Measurements from ENCODE around the gene LRCOL1.
"Not testable (repeated sequence)": the region's sequence is repeated elsewhere in the genome, so short reads cannot be mapped to it uniquely, and the experiment has no call there.

LRCOL1 gene

DNA sequence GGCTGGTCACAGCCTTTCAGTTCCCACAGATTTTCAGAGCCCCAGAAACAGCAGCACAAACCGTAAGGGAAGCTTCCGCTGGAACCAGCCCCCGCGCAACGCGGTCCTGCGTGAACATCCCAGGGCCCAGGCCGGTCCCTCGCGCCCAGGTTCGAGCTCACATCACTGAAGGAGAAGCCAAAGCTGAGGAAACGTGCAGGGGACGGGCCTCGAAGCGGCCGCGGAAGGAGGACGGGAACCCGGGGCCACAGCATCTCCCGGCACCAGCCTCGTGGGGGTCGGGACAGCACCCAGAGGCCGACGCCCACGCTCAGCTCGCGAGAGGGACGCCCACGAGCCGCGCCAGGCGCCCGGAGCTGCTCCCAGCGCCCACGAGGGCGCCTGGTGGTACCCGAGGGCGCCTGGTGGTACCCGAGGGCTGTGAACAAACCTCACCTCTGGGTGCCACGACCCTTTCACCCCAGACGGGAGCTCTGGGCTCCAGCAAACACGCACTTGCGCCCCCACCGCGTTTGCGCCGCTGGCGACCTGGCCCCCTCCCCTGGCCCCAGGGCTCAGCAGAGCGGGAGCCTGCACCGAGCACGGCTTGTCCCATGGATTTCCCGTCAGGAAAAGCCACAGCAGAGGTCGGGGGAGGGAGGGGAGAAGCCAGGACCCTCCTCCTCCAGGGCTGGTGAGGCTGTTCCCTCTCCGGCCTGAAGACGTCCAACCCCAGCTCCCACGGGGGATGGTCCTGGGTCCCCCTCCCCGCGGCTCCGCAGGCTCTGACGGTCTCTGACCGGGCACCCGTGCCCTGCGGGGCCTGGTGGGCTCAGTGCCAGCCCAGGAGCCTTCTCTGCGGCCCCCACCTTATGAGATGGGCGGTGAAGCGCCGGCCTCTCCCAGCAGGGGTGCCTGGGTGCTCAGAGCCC lies 6.9 kb downstream of the LRCOL1 start:
- TF ChIP-seq, protein P1, sequence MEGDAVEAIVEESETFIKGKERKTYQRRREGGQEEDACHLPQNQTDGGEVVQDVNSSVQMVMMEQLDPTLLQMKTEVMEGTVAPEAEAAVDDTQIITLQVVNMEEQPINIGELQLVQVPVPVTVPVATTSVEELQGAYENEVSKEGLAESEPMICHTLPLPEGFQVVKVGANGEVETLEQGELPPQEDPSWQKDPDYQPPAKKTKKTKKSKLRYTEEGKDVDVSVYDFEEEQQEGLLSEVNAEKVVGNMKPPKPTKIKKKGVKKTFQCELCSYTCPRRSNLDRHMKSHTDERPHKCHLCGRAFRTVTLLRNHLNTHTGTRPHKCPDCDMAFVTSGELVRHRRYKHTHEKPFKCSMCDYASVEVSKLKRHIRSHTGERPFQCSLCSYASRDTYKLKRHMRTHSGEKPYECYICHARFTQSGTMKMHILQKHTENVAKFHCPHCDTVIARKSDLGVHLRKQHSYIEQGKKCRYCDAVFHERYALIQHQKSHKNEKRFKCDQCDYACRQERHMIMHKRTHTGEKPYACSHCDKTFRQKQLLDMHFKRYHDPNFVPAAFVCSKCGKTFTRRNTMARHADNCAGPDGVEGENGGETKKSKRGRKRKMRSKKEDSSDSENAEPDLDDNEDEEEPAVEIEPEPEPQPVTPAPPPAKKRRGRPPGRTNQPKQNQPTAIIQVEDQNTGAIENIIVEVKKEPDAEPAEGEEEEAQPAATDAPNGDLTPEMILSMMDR (IDR thresholded peaks at IDR 0.05; ENCODE audit: low read depth, low read length): no peak
- DNase-seq (ENCODE audit: extremely low read depth, low read depth): no peak

DNA sequence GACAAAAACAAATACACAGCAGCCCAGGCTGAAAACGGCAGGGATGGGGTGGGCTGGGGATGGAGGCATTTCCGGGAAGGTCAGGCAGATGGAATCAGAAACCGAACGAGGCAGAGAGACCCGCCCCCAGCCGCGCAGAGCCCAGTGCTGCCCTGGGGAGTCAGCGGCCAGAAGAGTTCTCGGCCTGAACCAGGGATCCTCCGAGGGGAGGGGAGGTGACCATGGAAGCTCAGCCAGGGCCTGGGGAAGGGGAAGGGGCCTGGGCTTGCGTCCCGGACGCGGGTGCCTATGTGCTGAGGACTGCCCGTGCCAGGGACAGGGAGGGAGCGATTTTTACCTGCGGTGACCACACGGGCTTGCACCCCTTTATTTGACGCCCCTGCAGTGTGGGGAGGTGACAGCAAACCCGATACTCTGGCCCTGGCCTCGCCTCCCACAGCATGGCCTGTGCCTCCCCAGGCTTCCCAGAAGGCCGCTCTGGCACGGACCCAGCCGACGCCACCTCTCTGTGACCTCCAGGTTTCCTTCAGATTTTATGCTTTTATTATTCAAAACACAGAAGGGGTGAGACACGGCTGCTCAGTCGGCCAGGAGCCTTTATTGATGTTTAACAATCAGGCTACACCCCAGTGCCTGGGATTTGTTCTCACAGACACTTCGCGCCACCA lies 7.7 kb downstream of the LRCOL1 start:
- DNase-seq (ENCODE audit: extremely low read depth, low read depth): no peak
- TF ChIP-seq, protein P1 (IDR thresholded peaks at IDR 0.05; ENCODE audit: low read depth, low read length): no peak

DNA sequence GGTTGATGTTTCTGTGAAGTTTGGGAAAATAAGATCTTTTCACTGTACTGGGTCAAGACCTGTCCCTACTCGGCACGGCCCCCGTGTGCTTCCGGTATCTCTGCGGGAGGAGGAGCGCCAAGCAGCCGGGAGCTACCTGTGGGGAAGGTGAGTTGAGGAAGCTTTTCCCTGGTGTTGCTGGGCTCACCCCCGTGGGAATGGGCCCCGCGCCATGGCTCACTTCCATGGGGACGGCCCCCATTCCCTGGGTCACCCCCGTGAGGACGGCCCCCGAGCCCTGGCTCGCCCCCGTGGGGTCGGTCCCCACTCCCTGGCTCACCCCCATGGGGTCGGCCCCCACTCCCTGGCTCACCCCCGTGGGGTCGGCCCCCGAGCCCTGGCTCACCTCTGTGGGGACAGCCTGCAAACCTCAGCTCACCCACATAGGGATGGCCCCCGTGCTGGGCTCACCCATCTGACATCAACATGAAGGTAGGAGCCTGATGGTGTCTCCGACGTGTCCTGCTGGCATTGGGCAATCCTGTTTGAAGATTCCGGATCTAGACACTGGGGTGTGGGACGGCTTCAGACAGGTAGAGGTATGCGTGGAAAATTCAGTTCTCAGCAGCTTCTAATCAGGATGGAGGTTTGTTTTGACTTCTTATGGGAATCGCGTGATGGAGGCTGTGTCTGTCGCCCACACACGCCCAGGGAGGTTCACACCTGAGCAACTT lies 9.1 kb downstream of the LRCOL1 start:
- TF ChIP-seq, protein P1 (IDR thresholded peaks at IDR 0.05; ENCODE audit: low read depth, low read length): no peak
- no peak for DNase-seq (ENCODE audit: extremely low read depth, low read depth)

DNA sequence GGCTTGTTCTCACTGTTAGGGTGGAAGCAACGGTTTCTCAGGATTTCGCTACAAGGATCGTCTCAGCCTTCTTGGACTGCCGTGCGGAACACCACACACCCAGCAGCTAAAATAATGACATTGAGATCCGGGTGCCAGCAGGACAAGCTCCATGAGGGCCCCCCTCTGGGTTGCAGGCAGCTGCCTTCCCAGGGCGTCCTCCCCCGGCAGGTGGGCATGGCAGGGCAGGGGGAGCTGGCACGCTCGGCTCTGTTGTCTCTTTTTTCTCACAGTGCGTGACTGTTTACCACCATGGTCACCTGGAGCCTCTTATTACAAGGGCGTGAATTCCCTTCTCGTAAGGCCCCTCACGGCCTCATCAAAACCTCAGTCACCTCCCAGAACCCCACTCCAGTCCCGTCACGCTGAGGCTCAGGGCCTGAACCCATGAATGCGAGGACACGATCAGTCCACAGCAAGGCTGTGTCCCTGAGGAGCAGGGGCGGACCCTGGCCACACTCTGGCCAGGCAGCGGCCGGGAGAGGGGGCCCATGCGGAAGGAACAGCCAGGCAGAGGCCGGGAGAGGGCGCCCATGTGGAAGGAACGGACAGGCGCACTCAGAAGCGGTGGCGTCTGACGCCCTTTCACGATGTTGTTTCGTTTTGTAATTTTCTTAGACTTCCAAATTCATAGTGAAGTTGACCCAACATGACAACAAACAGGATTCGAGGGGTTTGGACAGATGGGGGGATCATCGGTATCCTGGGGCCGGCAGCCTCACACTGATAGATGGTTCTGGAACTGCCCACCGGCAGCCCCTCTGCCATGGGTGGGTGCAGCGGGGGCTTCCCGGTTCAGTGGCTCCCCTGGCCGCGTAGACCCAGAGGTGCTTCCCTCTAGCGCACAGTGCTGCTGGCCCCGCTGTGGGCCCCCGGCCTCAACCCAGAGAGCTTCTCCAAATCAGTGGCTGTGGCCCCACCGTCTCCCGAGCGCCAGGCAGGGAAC lies 10.0 kb downstream of the LRCOL1 start:
- TF ChIP-seq, protein P1 (IDR thresholded peaks at IDR 0.05; ENCODE audit: low read depth, low read length): peak; percentile 85
- no peak for DNase-seq (ENCODE audit: extremely low read depth, low read depth)

DNA sequence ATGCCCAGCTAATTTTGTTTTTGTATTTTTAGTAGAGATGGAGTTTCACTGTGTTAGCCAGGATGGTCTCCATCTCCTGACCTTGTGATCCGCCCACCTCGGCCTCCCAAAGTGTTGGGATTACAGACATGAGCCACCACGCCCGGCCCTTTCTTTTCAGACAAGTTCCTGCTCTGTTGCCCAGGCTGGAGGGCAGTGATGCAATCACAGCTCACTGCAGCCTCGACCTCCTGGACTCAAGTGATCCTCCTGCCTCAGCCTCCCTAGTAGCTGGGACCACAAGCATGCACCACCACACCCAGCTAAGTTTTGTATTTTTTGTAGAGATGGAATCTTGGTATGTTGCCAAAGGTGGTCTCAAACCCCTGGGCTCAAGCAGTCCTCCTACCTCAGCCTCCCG lies 10.9 kb downstream of the LRCOL1 start:
- not testable (repeated sequence) for DNase-seq (ENCODE audit: extremely low read depth, low read depth)

DNA sequence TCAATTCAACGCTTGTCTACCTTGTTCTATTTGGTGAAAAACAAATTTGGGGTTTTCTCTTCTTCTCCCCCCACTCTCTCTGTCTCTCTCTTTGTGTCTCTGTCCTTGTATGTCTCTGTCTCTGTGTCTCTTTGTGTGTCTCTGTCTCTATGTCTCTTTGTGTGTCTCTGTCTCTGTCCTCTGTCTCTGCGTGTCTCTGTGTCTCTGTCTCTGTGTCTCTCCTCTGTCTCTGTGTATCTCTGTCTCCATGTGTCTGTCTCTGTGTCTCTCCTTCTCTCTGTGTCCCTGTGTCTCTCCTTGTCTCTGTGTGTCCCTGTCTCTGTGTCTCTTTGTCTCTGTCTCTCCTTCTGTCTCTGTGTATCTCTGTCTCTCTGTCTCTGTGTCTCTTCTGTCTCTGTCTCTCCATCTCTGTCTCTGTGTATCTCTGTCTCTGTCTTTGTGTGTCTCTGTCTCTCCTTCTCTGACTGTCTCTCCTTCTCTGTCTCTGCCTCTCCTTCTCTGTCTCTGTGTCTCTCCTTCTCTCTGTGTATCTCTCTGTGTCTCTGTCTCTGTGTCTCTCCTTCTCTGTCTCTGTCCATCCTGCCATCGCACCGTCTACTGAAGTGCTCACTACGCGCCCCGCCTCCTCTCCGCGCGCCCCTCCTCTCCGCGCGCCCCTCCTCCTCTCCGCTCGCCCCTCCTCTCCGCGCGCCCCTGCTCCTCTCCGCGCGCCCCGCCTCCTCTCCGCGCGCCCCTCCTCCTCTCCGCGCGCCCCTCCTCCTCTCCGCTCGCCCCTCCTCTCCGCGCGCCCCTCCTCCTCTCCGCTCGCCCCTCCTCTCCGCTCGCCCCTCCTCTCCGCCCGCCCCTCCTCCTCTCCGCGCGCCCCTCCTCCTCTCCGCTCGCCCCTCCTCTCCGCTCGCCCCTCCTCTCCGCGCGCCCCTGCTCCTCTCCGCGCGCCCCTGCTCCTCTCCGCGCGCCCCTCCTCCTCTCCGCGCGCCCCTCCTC lies 12.8 kb downstream of the LRCOL1 start:
- TF ChIP-seq, protein P1 (IDR thresholded peaks at IDR 0.05; ENCODE audit: low read depth, low read length): no peak
- peak; percentile 35 for DNase-seq (ENCODE audit: extremely low read depth, low read depth)

Measured in AG09319 (cell line).